ENCODE measurements around the gene FCAMR. TPM values are rescaled to one million over a fixed set of nuclear protein-coding genes. Genes with fewer than 3 reads are reported as not detected.

The FCAMR gene
- total and polyA plus RNA-seq, 2 donors (not counting 3 experiments of a cell fraction or from before 2014, with no cell fraction given), result not detected

DNA sequence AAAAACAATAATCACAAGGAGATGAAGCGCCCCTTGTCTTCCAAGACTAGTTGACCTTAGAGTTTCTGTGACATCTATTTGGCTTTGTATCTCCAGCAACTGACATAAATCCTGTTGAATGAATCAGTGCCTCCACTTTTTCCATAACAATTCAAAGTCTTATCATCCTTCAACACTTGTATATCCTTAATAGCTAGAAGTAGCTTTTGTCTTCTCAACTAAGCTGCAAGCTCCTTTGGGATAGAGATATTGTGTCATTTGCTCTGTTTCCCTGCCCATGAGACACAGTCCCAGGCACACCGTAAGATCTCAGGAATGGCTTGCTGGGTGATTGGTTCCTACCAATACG is 29.7 kb downstream of the FCAMR start:
- FAIRE-seq (no peak), DNase-seq (ENCODE audit: low read depth, low spot score) (no peak)
- CTCF ChIA-PET, result interaction anchor here (1.5 kb wide), 1 partner anchor 9 kb away, joined by 3 read pairs; no protein-coding TSS in a partner anchor
- no peak overlapping the region for H3K4me2 ChIP-seq (ENCODE audit: insufficient read depth, low read length)
- H3K36me3 ChIP-seq (ENCODE audit: control insufficient read depth in 2 of 2, extremely low read depth in 1 of 2, insufficient read depth in 2 of 2, low read length in 2 of 2), result no peaks in the 10 kb centered on the region
- H3K9me3 ChIP-seq (replicated peaks; ENCODE audit: control insufficient read depth, insufficient read depth, low read length), result no peaks in the 10 kb centered on the region
- H3K27ac ChIP-seq (ENCODE audit: insufficient read depth, low read depth, low read length), result no peak overlapping the region
- H3K79me2 ChIP-seq (ENCODE audit: control insufficient read depth, insufficient read depth, low read length), result no peaks in the 10 kb centered on the region
- no peak overlapping the region for H2AFZ ChIP-seq (ENCODE audit: low read depth, low read length)
- no peak overlapping the region for H3K4me3 ChIP-seq (replicated peaks in 1 of 3; ENCODE audit: insufficient read depth in 1 of 3, low read depth in 1 of 3, low read length in 3 of 3)
- TF ChIP-seq, protein P1, sequence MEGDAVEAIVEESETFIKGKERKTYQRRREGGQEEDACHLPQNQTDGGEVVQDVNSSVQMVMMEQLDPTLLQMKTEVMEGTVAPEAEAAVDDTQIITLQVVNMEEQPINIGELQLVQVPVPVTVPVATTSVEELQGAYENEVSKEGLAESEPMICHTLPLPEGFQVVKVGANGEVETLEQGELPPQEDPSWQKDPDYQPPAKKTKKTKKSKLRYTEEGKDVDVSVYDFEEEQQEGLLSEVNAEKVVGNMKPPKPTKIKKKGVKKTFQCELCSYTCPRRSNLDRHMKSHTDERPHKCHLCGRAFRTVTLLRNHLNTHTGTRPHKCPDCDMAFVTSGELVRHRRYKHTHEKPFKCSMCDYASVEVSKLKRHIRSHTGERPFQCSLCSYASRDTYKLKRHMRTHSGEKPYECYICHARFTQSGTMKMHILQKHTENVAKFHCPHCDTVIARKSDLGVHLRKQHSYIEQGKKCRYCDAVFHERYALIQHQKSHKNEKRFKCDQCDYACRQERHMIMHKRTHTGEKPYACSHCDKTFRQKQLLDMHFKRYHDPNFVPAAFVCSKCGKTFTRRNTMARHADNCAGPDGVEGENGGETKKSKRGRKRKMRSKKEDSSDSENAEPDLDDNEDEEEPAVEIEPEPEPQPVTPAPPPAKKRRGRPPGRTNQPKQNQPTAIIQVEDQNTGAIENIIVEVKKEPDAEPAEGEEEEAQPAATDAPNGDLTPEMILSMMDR (IDR thresholded peaks at IDR 0.05; ENCODE audit: extremely low read depth in 1 of 2, insufficient read depth in 1 of 2, low read depth in 1 of 2, low read length in 2 of 2), result no peak
- TF ChIP-seq, protein P2, sequence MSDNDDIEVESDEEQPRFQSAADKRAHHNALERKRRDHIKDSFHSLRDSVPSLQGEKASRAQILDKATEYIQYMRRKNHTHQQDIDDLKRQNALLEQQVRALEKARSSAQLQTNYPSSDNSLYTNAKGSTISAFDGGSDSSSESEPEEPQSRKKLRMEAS (IDR thresholded peaks at IDR 0.05; ENCODE audit: insufficient read depth, insufficient read length), result no peak
- TF ChIP-seq FOS (IDR thresholded peaks at IDR 0.05; ENCODE audit: borderline replicate concordance, insufficient read depth, low read length) (no peak), POLR2AphosphoS5 (IDR thresholded peaks at IDR 0.05; ENCODE audit: insufficient read depth, low read depth, low read length) (no peak), MYC (IDR thresholded peaks at IDR 0.05; ENCODE audit: low read depth, low read length) (no peak), JUN (IDR thresholded peaks at IDR 0.05; ENCODE audit: borderline replicate concordance, insufficient read depth, insufficient read length, low read depth) (no peak), GATA2 (IDR thresholded peaks at IDR 0.05; ENCODE audit: insufficient read depth, insufficient read length, low read depth, low read length) (no peak), EZH2 (IDR thresholded peaks at IDR 0.05; ENCODE audit: borderline replicate concordance, low read depth, low read length, severe bottlenecking) (no peak)
- no peaks in the 10 kb centered on the region for H4K20me1 ChIP-seq (replicated peaks; ENCODE audit: control insufficient read depth, extremely low read depth, insufficient read depth, low read length)
- H3K9me1 ChIP-seq (replicated peaks; ENCODE audit: control insufficient read depth, extremely low read depth, insufficient read depth, low read length), result no peaks in the 10 kb centered on the region
- no TSS peak for BruUV-seq (replicated peaks)
- H3K9ac ChIP-seq (replicated peaks; ENCODE audit: extremely low read depth, insufficient read depth, low read length), result no peak overlapping the region
- POLR2A ChIA-PET, result no interaction called here
- dilution Hi-C loops (cut with MboI; ENCODE audit: extremely low pct_ligation_motif_present, low sequenced_read_pairs) (no loop called here), intact Hi-C loops (cut with micrococcal nuclease) (no loop called here)
- no peaks in the 10 kb centered on the region for H3K27me3 ChIP-seq (ENCODE audit: control insufficient read depth in 2 of 2, insufficient read depth in 2 of 2, low read length in 2 of 2)
- H3K4me1 ChIP-seq (ENCODE audit: control insufficient read depth, extremely low read depth, insufficient read depth, low read length), result no peaks in the 10 kb centered on the region

Data from endothelial cell of umbilical vein (primary cell).